ENCODE measurements around the gene ARHGAP23.

GRCh38 chr17:38431346-38432145 lies 3.3 kb downstream of the ARHGAP23 start:
- no peak for TF ChIP-seq CTCF (conservative IDR thresholded peaks at IDR 0.05)
- TF ChIP-seq EZH2 (IDR thresholded peaks at IDR 0.05; ENCODE audit: low read depth), result no peak
